Epithelial cell of proximal tubule (primary cell): ENCODE data around the gene CDKN1A. TPM values are rescaled to one million over a fixed set of nuclear protein-coding genes. Genes with fewer than 3 reads are reported as not detected.
"Not testable (repeated sequence)": the region's sequence is repeated elsewhere in the genome, so short reads cannot be mapped to it uniquely, and the experiment has no call there.

ENCODE experiments used
- DNase-seq: peaks from one replicate; pipeline ENCODE4 v3.0.0-alpha.2; 2011; ENCODE audit warnings: low read depth
- H3K4me3 ChIP-seq: 2 replicates; pipeline ENCODE4 v1.5.1; 2011; ENCODE audit warnings: low read depth, mild to moderate bottlenecking, low read length
- CTCF ChIP-seq: conservative IDR thresholded peaks from 2 replicates; pipeline ENCODE4 v1.5.1; 2012; ENCODE audit warnings: low read depth, mild to moderate bottlenecking, low read length
- total RNA-seq: library from RNA; depleted of rRNA; stranded (reverse); fragments of >200 nt; gene quantifications from 2 replicates; pipeline ENCODE4 v1.2.3, GENCODE V29; 2015

The CDKN1A gene
- total RNA-seq, 1 donor from 2014 or later, result 427 TPM

- TF ChIP-seq CTCF, result no peak
- no peak overlapping the region for H3K4me3 ChIP-seq
- no peak for DNase-seq
Observed at GRCh38 chr6:36703081-36703606, 24.6 kb downstream of the CDKN1A start.

- no peak overlapping the region for H3K4me3 ChIP-seq
- no peak for TF ChIP-seq CTCF
- no peak for DNase-seq
Observed at GRCh38 chr6:36703982-36704381, 25.5 kb downstream of the CDKN1A start.

DNA sequence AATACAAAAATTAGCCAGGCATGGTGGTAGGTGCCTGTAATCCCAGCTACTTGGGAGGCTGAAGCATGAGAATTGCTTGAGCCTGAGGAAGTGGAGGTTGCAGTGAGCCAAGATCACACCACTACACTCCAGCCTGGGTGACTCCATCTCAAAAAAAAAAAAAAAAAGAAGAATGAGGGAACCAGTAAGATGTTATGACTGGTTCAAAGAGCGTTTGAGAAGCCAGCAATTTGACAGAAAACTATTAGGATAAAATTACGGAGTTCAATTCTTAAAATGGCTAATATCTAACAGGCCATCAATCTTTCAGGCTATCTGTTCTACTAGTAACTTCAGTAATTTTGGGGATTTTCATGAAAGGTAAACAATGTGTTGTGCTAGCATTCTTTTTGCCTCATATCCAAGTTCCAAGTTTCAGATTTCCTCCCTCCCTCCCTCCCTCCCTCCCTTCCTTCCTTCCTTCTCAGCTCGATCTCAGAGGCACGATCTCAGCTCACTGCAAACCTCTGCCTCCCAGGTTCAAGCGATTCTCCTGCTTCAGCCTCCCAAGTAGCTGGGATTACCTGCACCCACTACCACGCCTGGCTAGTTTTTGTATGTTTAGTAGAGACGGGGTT lies 26.6 kb downstream of the CDKN1A start:
- not testable (repeated sequence) for H3K4me3 ChIP-seq, DNase-seq

DNA sequence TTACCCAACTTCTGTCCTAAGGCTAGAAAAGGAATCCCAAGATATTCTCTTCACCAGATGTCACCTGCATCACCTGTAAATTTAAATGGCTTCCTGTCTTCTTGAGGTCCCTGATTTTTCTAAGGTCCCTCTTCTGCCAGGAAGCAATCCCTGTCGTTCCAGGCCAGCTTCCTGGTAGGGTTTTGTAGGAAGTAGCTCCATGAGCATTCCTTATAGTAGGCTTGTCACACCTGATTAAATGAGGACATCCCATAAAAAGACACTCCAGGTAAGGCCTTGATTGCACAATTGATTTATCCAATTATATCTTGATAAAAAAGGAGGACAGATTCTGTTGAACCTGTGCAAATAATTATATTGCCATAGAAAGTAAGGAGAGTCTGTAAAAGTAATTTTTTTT lies 27.8 kb downstream of the CDKN1A start:
- TF ChIP-seq CTCF, result no peak
- H3K4me3 ChIP-seq, result no peak overlapping the region
- no peak for DNase-seq

DNA sequence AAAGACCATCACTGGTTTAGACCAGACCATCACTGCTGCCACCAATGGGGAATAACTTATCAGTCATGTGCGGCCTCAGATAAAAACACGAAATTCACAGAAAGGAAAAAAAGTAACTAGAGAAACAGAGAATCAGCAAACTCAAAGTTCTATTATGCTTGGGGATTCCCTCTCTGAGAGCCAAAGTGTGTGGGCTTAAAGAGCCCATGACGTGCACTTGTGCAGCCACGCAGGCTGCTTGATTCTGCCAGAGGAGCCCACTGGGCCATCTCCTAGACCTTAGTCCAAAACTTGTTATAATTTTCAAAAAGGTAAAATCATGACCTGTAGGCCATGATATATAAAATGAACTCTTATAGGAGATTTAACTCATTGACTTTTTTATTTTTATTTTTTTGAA lies 34.3 kb downstream of the CDKN1A start:
- no peak overlapping the region for H3K4me3 ChIP-seq
- no peak for TF ChIP-seq CTCF
- DNase-seq, result no peak

GRCh38 chr6:36713846-36714245 lies 35.3 kb downstream of the CDKN1A start:
- TF ChIP-seq CTCF, result no peak
- DNase-seq, result no peak

DNA sequence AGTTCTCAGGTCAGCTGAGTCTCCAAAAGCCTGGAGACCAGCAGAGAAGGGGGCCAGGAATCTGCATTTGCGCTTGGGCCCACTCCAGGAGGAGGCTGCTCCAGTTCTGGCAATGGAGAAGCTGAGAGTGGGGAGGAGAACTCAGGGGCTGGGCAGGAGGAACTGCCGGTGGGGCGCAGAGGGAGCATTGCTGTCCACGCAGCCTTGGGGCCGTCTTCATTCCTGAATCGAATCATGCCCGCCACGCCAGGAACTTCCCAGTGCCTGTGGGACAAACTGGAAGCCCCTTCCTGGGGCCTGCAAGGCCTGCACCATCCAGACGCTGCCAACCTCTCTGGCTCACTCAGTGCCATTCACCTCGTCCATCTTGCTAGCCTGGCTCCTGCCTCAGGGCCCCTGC lies 36.0 kb downstream of the CDKN1A start:
- TF ChIP-seq CTCF, result no peak
- H3K4me3 ChIP-seq, result no peak overlapping the region
- DNase-seq, result no peak

More at GRCh38 chr6:36713846-36714245, 35.3 kb downstream of the CDKN1A start:
- no peak overlapping the region for H3K4me3 ChIP-seq
